Right ventricle myocardium superior (tissue), 1 donor: ENCODE data around the gene GATA2. TPM values are rescaled to one million over a fixed set of nuclear protein-coding genes. Genes with fewer than 3 reads are reported as not detected.

Experiments used
- ATAC-seq: fragments of 200-7000 bp; cut with Tn5 transposase; one replicate; pipeline ENCODE4 v1.9.1; 2020; ENCODE audit warnings: mild to moderate bottlenecking; ENCODE audit not compliant: poor library complexity
- DNase-seq: peaks from one replicate; pipeline ENCODE4 v3.0.0-alpha.2; 2020
- intact Hi-C: fragments of 100-400 bp; cut with DNase I; formaldehyde crosslinking; loops from one replicate; pipeline ENCODE4 v1.11.2; 2022
- total RNA-seq: library from RNA; stranded (reverse); fragmentation: NEBNext Ultra II Directional; extraction: Animal tissue kit (Norgen Biotek cat#: 25700); gene quantifications from one replicate; pipeline ENCODE4 v1.2.1, GENCODE V29; 2021
- donor health status: DM: no; HTN: yes; CAD: no; lungs with severe emphysema.

GATA2 gene
- total RNA-seq, 1 donor from 2014 or later, result 8.3 TPM

- ATAC-seq (no peak), DNase-seq (no peak)
- intact Hi-C loops, result no loop called here
These were observed 10.9 kb upstream of the GATA2 start for GRCh38 chr3:128503751-128504532.

GRCh38 chr3:128503164-128503651, 10.2 kb upstream of the GATA2 start:
- no peak for DNase-seq
- ATAC-seq, result peak; percentile 45
- intact Hi-C loops, result no loop called here

- intact Hi-C loops, result no loop called here
- ATAC-seq, result no peak
- no peak for DNase-seq
These were observed 9.7 kb upstream of the GATA2 start for GRCh38 chr3:128502712-128503111.

GRCh38 chr3:128501431-128501830, 8.4 kb upstream of the GATA2 start:
- DNase-seq (no peak), ATAC-seq (no peak)
- intact Hi-C loops, result no loop called here

GRCh38 chr3:128500556-128500955, 7.6 kb upstream of the GATA2 start:
- intact Hi-C loops, result no loop called here
- DNase-seq, result no peak
- ATAC-seq, result no peak

GRCh38 chr3:128499724-128500275, 6.8 kb upstream of the GATA2 start:
- ATAC-seq (no peak), DNase-seq (no peak)
- intact Hi-C loops, result loop anchor here (5.0 to 10.0 kb wide), 4 partner anchors 72 to 425 kb away; no protein-coding TSS in a partner anchor

GRCh38 chr3:128498901-128499530, 6.0 kb upstream of the GATA2 start:
- no peak for ATAC-seq

GRCh38 chr3:128498127-128498626, 5.2 kb upstream of the GATA2 start:
- DNase-seq, result no peak
- intact Hi-C loops, result loop anchor here (5.0 to 10.0 kb wide), 4 partner anchors 71 to 423 kb away; no protein-coding TSS in a partner anchor
- ATAC-seq, result no peak

More at GRCh38 chr3:128498901-128499530, 6.0 kb upstream of the GATA2 start:
- intact Hi-C loops, result loop anchor here (5.0 to 10.0 kb wide), 4 partner anchors 72 to 424 kb away; no protein-coding TSS in a partner anchor
- DNase-seq, result no peak

- intact Hi-C loops, result loop anchor here (5.0 to 10.0 kb wide), 4 partner anchors 70 to 423 kb away; no protein-coding TSS in a partner anchor
- DNase-seq (peak; percentile 79), ATAC-seq (peak; percentile 84)
These were observed 4.5 kb upstream of the GATA2 start for GRCh38 chr3:128497305-128498126.

GRCh38 chr3:128496602-128497304, 3.8 kb upstream of the GATA2 start:
- ATAC-seq (peak; percentile 41), DNase-seq (peak; percentile 62)
- intact Hi-C loops, result loop anchor here (5.0 to 10.0 kb wide), 4 partner anchors 69 to 422 kb away; no protein-coding TSS in a partner anchor

GRCh38 chr3:128496019-128496601, 3.1 kb upstream of the GATA2 start:
- ATAC-seq, result no peak
- no peak for DNase-seq
- intact Hi-C loops, result loop anchor here (5.0 to 10.0 kb wide), 4 partner anchors 69 to 421 kb away; no protein-coding TSS in a partner anchor

GRCh38 chr3:128495435-128495970, 2.5 kb upstream of the GATA2 start:
- intact Hi-C loops, result loop anchor here (5.0 to 10.0 kb wide), 4 partner anchors 68 to 421 kb away; no protein-coding TSS in a partner anchor
- DNase-seq (no peak), ATAC-seq (no peak)

- ATAC-seq (no peak), DNase-seq (no peak)
- intact Hi-C loops, result loop anchor here (10.0 kb wide), 2 partner anchors 190 to 420 kb away; no protein-coding TSS in a partner anchor
These were observed 1.3 kb upstream of the GATA2 start for GRCh38 chr3:128494367-128494650.

- intact Hi-C loops, result loop anchor here (10.0 kb wide), 2 partner anchors 189 to 419 kb away; no protein-coding TSS in a partner anchor
- DNase-seq (no peak), ATAC-seq (no peak)
These were observed 767 bp upstream of the GATA2 start for GRCh38 chr3:128493570-128494366.

GRCh38 chr3:128491941-128492670, 895 bp downstream of the GATA2 start:
- ATAC-seq (no peak), DNase-seq (no peak)
- intact Hi-C loops, result loop anchor here (10.0 kb wide), 2 partner anchors 187 to 417 kb away; no protein-coding TSS in a partner anchor

GRCh38 chr3:128491691-128491940, 1.4 kb downstream of the GATA2 start:
- peak; percentile 26 for DNase-seq
- ATAC-seq, result no peak
- intact Hi-C loops, result loop anchor here (10.0 kb wide), 2 partner anchors 187 to 417 kb away; no protein-coding TSS in a partner anchor
